T-helper 22 cell (primary cell): Measurements from ENCODE around the gene DOCK1.
"Not testable (repeated sequence)": the region's sequence is repeated elsewhere in the genome, so short reads cannot be mapped to it uniquely, and the experiment has no call there.

Experiments used
- DNase-seq: peaks from one replicate; pipeline ENCODE4 v3.0.0-alpha.2; 2020; ENCODE audit warnings: low read depth

DOCK1 gene

DNA sequence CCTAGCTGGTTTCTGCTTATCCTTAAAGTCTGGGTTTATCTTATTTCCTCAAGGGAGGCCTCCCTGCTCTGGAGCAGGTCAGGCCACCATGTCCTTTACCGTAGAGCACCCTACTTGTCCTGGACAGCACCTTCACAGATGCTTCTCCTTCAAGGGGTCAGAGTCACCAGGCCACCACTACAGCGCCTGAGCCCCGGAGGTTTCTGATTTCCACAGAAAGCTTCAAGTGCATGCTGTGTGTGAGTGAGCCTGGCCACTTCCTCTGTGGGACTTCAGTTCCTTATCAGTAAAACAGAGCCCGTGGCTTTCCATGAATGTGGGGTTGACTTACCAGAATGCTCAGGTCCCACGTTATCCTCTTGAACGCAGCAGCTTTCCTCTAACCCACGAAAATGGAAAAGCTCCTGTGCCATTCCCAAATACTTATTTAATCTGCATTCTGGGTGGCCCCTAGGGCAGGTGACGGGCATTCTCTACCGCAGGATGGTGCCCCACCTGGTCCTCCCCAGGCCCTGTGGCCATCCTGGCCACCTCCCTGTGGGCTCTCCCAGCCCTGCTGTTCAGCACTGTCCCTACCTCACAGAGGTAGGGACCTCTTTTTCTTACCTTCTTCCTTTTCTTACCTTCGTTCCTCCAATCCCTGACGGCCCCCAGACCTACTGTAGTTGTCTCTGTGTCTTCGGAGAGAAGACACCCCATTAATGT is 1.4 kb upstream of the DOCK1 start:
- DNase-seq = no peak

DNA sequence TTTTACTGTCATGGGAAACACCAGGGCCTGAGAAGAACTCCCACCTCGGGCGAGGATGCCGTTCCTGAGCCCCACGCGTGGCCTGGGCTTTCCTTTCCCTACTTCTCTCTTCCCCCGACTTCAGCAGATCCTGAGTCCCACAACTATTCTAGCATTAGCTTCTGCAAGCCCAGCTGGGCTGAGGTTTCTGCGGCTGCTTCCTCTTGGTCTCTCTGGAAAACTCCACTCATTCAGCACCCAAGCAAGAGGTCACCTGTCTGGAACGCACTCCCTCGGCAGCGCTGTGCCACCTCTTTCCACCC is 761 bp upstream of the DOCK1 start:
- no peak for DNase-seq

DNA sequence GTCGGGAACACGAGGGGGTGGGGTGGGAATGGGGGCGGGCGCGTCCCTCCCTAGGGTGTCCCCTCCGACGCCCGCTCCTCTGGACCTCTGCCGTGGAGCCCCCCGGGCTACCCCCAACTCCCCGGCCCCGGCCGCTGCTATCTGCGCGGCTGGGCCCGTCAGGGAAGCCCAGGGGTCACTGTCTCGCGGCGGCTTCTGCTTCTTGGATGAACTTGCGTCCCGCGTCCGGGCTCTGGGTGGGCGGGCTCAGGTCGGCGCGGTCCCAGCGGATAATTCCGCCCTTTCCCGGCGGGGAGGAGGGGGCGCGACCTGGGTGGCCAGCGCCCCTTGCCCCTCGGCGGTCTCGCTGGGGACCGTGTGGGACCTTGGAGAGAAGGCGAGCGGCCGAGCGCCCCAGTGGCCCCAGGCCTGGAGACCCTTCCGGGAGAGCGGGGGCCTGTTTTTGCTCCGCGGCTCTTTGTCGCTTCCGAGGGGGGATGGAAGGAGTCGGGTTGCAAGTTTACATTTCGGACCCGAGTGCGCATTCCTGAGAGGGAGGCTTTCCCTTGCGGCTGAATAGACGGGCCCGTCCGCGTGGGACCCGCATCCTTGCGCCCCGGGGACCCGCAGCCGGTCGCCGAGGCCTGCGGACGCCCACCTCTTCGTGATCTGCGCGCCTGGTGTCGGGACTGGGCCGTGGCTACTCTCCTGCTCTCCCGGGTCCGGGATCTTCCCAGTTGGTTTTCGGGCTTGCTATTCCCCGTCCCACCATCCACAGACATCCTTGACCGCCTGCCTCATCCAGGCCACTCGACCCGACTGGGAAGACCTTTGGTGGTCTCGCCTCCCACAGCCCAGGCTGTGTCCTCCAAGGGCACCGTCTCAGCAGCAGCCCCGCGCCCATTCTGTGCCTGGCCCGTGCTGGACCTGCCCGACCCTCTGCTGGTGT is 812 bp downstream of the DOCK1 start:
- no peak for DNase-seq

DNA sequence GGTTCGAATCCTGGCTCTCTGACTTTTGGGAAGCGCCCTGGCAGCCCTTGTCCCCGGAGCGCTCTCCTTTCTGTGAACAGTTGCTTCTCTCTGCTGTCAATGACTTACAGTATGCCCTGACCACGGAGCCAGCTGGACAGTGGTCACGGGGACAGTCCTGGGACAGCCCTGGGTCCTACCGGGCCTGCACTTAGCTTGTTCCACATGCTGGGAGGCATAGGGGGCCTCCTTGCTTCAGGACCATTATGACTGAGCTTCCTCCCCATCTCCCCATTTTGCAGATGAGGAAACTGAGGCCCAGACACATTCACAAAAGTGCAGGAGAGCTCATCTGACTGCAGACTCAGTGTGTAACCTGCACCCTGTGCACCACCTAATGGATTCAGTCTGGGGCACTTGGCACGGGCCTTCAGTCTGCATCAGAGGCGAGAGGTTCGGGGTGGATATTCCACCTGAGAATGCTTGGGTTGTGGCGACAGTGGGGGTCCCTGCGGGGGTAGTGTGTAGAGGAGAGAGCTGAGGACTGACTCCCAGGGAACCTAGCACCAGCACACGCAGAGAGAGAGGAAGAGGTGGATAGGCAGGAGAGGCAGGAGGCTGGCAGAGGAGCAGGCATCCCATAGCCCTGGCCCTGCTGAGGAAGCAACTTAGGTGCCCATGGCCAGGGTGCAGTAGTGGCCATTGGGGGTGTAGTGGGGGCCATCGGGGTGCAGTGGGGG is 1.6 kb downstream of the DOCK1 start:
- DNase-seq = no peak

DNA sequence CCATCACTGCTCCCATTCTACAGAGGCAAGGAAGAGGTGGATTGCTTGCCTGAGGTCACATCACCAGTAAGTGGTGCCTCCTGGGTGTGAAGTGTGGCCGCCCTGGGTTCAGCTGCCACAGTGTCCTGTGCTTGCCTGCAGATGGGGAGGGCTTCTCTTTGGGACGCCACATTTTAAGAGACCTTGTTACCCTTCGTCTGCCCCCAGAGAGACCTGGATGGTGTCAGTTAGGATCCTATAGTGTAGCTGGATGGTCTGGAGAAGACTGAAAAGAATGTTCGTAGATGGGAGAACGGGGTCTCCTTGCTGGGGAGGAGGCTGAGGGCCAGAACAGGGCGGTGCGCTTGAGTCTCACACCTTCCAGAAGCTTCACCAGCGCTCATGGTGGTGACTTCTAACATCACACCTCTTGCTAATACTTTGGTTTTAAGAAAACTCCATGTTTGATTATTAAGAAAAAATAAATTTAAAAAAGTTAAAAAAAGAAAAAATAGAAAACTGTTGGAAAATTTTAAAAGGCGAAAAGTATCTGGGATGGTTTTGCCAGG is 2.3 kb downstream of the DOCK1 start:
- no peak for DNase-seq

DNA sequence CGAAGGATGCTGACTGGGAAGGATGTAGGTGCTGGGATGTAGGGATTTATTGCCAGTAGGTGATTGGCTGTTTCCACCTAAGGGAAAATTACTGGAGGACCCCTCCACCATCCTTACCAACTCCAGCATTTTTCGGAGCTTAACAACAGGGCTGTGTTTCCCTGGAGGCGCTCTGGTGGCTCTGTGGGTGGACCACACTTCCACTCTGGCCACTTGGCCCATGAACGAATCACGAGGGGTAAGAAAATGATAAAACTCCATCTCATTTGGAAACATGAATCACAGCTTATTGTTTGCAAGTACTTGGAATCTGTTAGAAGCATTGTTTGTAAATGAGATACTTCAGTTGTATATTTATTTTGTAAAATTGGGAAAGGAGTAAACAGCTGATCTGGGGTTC is 3.0 kb downstream of the DOCK1 start:
- DNase-seq = no peak

DNA sequence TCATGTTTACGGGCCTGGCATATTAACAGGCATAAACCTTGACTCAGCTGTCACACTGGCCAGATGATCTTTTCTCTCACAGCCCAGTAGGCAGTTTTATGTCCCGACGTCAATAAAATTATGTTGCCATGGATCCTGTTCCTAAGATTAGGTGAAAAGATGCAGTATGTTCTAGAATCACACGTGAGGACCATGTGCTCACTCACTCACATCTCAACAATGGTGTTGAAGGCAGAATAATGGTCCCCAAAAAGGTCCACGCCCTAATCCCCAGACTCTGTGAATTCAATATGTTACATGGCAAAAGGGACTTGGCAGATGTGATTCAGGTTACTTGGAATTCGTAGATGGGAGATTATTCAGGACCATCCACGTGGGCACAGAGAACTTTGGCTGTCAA is 3.5 kb downstream of the DOCK1 start:
- no peak for DNase-seq

DNA sequence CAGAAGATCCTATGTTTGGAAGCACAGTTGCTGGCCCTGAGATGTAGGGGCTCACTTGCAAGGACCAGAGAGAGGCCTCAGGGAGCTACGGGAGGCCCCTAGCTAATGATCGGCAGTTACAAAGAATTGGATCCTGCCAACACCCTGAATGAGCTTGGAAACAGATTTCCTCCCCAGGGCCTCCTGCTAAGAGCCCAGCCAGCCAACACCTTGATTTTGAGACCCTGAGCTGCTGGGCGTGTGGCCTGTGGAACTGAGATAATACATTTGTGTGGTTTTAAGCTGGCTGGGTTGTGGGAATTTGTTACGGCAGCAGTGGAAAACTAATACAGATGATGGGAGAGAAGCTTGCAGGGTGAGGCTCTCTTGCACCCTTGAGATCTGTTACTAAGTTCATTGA is 3.9 kb downstream of the DOCK1 start:
- no peak for DNase-seq

DNA sequence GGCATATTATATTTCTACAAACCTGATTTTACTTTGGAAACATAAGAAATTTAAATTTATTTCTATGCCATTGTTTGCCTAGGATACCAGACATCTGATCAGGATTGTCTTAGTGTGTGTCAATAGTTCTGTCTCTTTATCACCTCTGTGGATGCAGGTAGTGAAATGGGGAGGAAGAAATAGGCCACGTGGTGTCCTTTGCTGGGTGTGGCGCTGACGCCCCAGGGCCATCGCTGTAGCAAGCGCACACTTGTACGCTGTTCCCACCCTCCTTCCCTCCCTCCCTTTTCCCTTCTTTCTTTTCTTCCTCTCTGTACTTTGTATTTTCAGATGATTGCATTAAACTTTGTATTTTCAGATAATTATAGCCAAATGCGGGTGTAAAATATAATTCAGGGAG is 5.0 kb downstream of the DOCK1 start:
- no peak for DNase-seq

DNA sequence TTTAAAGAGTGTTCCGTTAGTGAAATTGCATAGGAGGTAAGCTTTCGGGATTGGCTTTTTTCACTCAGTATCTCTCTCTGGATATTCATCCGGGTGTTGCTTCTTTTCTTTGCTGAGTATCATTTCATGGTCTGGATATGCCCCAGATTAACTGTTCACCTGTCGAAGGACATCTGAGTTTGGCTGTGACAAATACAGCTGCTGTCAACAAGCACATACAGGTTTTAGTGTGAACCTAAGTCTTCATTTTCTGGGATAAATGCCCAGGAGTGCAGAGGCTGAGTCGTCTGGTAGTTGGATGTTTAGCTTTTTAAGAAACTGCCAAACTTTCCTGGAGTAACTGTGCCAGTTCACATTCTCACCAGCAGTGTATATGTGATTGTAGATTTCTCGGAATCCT is 5.6 kb downstream of the DOCK1 start:
- no peak for DNase-seq

DNA sequence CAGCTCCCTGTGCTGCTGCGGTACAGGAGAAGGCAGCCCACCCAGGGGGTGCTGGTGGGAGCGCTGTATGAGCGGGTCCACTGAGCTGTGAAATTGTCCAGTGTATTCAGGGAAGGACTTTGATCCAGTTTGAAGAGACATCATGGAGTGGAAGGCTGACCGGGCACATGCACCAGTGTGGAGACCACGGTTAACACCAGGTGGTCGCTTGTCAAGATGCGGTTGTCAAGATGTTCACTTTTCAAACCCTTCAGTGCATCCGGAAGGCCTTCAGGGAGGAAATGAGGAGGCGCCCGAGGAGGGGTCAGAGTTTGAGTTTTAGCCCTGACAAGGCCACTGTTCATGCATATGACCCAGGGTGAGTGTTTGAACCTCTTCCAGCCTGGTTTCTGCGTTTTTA is 6.1 kb downstream of the DOCK1 start:
- no peak for DNase-seq

DNA sequence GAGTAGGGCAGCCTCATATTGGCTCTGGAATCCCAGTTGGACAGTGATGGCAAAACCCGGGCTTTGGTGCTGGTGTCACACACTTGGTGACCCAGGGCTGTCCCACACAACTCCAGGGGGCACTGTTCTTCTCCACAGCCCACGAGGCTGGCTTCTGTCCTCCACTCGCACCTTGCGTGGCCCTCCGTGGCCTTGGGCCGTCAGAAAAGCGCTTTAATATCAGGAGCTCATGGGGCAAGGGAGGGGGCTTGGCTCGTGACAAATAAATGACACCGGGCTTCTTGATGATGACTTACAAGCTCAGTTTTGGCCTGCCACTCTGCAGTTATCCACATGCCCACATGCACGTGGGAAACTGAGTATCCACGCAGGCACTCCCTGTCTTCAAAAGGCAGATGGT is 8.1 kb downstream of the DOCK1 start:
- DNase-seq = no peak

DNA sequence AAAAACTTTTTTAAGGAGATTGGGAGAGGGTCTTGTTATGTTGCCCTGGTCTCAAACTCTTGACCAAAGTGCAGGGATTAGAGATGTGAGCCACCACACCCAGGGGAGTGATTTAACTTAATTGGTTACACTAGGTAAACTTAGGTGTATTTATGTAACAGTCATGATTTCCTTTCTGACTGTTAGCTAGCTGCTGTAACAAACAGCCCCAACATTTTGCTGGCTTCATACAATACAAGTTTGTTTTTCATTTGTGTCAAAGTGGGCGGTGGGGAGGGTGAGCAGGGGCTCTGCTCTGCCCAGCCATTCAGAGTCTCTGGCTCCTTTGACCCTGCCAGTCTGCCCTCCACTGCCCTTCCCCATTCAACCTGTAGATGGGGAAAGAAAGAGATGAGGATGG is 9.3 kb downstream of the DOCK1 start:
- DNase-seq = no peak

DNA sequence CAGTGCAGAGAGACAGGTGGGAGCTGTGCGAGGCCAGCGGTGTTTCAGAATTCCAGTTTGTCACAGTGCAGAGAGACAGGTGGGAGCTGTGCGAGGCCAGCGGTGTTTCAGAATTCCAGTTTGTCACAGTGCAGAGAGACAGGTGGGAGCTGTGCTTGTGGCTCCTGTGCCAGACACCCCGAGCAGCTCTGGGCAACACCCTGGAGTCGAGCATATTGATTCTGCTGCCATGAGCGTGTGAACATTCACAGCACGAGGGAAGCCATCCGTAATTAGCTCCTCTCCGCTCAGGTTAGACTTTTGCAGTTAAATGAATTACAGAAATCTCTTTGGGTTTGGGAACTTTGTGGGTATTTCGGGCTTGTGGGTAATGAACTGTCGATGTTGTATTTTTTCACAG is 11.7 kb downstream of the DOCK1 start:
- not testable (repeated sequence) for DNase-seq

DNA sequence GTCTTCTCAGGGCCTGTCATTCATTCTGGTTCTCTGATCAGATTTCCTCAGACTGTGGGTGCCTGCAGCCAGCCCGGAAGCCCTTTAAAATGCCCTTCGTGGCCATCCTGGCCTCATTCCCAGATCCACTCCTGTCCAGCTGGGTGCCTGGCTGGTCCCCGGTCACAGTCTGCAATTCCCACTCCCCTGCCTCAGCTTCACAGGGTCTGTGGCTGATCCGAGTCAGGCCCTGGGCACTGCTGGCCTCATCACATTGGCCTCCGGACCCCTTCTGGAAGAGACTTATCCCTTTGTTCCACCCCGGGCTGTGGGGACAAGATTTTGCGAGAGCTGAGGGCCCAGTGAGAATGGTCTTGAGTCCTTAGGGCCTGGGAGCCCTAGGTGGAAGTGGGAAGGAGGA is 12.1 kb downstream of the DOCK1 start:
- DNase-seq = no peak

DNA sequence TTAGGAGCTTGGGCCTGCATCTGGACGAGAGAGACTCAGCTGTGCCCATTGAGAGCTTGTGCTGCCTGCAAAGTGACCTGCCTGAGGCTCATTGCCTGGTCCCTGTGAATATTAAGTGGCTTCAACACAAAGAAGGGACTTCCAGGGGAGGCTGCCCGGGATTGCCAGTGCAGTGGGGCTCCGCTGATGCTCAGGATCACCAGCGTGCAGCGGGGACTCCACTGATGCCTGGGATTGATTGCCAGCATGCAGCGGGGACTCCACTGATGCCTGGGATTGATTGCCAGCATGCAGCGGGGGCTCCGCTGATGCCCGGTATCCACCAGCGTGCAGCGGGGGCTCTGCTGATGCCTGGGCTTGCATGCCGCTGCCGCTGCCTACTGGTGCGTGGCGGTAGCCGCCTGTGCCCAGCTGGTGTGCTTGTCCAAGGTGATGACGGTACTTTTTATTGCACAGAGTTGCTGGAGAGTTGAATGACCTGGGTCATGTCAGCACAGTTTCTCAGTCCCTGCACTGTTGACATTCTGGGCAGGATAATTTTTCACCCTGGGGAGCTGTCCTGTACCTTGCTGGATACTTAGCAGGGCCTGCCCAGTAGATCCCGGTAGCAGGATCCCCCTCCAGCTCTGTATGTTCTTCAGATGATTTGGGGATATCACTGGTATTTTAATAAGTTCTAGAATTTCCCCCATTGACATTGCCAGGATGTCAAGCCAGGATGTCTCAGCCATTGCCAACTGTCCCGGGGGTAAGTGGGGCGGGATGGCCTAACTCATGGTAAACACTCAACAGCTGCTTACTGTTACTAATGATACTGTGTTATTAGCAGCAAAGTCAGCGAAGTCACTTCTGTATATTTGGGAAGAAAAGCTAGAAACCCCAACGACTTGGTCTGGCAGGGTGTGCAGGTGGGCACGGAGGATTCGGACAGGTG is 13.0 kb downstream of the DOCK1 start:
- no peak for DNase-seq

DNA sequence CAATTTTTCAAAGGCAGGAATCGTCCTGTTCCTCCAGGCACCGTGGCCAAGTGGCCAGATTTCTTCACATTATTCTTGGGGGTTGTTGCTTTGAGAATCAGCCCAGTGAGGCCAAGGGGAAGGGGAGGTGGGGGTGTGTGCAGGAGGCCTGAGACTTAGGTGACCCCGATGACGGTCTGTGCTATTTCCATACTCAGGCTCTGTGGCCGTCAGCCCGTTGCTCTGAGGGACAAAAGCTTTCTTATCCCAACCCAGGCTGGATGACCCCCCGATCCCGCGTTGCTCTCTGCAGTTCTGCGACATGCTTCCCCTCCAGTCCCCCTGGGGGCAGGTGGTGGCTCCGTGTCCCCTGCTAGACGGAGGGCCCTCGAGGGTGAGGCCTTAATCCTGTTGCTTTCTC is 14.2 kb downstream of the DOCK1 start:
- DNase-seq = no peak

DNA sequence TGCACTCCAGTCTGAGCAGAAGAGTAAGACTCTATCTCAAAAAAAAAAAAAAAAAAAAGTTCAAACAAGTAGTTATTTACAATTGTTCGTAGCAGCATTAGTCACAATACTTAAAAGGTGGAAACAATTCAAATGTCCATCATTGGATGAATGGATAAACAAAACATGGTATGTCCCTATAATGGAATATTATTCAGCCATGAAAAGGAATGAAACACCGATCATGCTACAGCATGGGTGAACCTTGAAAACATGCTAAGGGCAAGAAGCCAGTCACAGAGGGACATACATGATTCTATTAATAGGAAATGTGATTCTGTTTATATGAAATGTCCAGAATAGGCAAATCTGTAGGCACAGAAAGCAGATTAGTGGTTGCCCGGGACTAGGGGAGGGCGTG is 15.9 kb downstream of the DOCK1 start:
- no peak for DNase-seq

DNA sequence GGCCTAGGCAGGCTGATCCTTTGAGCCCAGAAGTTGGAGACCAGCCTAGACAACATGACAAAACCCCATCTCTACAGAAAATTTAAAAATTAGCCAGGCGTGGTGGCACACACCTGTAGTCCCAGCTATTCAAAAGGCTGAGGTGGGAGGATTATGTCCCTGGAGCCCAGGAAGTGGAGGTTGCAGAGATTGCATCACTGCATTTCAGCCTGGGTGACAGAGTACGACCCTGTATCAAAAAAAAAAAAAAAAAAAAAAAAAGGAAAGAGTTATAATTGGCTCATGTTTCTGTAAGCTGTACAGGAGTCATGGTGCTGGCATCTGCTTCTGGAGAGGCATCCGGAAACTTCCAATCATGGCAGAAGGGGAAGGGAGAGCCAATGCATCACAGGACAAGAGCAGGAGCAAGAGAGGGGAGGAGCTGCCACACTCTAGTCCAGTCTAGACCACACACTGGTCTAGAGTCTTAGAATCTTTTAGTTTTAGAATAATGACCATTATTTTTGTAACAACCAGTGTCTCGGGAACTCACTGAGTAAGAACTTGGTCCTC is 16.8 kb downstream of the DOCK1 start:
- DNase-seq = no peak

DNA sequence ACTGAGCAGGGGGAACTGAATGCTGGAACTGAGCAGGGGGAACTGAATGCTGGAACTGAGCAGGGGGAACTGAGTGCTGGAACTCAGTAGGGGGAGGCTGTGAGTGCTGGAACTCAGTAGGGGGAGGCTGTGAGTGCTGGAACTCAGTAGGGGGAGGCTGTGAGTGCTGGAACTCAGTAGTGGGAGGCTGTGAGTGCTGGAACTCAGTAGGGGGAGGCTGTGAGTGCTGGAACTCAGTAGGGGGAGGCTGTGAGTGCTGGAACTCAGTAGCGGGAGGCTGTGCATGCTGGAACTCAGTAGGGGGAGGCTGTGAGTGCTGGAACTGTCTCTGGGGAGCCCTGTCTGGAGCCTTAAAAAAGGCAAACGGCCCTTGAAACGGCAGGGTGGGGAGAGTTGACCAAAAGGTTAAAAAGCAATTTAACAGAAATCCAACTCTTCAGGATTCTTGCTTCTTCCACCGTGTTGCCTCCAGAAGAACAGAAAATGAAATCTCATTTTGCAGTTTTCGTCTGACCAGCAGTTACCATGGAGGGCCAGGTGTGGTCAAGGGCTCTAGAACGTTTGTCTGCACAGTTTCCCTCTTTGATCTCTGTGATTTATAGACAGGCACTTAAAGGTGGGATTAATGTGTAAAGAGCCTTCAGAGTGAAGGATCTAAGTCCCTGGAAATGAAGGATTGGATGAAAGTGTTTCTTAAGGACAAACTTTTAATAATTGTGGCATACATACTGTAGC is 19.1 kb downstream of the DOCK1 start:
- no peak for DNase-seq

DNA sequence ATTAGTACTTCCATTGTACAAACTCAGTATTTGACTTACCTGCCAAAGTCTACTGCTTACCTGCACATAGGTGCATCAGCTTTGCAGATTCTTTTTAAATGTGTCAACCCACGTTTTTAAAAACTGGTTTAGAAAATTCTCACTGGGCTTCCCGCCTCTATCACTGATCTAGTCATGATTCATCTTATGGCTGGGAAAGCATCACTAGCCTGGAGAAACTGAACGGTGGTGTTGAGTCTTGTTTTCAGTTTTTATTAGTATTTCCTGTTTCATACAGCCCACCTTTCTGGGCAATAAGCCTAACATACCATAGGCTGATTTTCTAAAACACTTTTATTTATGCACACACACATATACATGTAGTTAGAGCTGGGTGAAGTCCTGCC is 19.7 kb downstream of the DOCK1 start:
- no peak for DNase-seq
